Mesenteric fat pad (tissue), 1 donor: ENCODE measurements around the gene PELI2. TPM values are rescaled to one million over a fixed set of nuclear protein-coding genes. Genes with fewer than 3 reads are reported as not detected.

Experiments used
- DNase-seq: peaks from one replicate; pipeline ENCODE4 v3.0.0-alpha.2; 2020; ENCODE audit warnings: low spot score
- total RNA-seq: library from RNA; stranded (reverse); fragmentation: NEBNext Ultra II Directional; extraction: Animal tissue kit (Norgen Biotek cat#: 25700); gene quantifications from one replicate; pipeline ENCODE4 v1.2.1, GENCODE V29; 2021
- donor health status: DM: yes; HTN: yes; CAD: no.

The PELI2 gene
- total RNA-seq, 1 donor from 2014 or later, result 7.3 TPM

DNA sequence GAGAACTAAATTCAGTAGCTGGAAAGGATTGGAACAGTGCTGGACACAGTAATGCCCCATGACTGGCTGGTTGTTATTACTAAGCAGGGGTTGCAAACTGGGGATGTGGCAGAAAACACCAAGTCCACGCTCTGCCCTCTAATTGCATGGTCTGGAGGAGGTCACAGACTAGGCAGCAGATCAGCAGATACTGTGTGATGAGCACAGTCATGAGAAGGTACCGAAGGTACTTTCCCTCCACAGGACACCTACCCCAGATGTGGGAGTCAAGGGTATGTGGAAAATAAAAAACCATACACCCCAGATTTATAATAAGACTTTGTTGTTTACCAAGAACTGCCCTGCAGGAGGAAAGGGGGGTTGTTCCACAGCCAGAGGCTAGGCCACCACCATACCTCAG is 175.3 kb downstream of the PELI2 start:
- no peak for DNase-seq

GRCh38 chr14:56294128-56294527 is 175.9 kb downstream of the PELI2 start:
- DNase-seq, result no peak

GRCh38 chr14:56295743-56296142 is 177.5 kb downstream of the PELI2 start:
- DNase-seq, result no peak

- DNase-seq, result no peak
These were observed 179.2 kb downstream of the PELI2 start for GRCh38 chr14:56297449-56297848.

GRCh38 chr14:56299306-56299984 is 181.2 kb downstream of the PELI2 start:
- no peak for DNase-seq

DNA sequence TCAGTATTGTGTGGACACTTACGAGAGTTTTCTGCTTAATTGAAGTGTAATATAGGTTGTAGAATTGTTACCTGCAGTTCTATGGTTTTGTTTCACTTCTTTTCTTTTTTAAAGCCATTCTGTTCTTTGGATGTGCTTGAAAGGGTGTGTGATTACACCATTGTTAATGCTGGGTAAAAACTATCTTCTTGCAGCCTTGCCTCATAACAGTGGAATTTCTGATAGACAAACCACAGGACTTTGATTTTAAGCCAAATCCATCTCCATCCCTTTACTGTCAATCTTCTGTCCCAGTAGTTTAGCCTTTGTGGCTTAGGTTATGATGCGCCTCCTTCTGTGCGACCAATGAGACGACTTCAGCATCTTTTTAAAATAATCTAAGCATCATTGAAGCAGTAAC is 182.3 kb downstream of the PELI2 start:
- DNase-seq, result no peak

GRCh38 chr14:56304456-56304855 is 186.2 kb downstream of the PELI2 start:
- DNase-seq, result no peak

- DNase-seq, result no peak
These were observed 191.0 kb downstream of the PELI2 start for GRCh38 chr14:56309198-56309597.

DNA sequence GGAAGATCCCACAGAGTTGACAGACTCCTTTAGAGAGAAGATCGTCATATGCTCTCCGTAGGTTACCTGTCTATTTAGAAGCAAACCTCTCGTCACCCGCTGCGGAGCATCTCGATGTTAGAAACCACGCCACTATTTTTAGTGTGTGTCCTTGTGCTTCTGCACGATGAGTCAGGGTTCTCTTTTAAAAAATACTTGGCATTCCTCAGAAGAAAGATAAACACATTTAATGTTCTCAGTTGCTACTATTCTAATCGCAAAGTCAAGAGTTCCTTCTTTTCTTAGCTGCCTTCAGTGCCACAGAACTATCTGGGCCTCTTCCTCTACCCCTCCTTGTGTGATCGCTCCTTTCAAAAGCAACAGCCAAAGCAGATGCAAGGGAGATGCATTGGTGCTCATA is 192.4 kb downstream of the PELI2 start:
- DNase-seq, result no peak

GRCh38 chr14:56313789-56314188 is 195.6 kb downstream of the PELI2 start:
- no peak for DNase-seq

GRCh38 chr14:56318393-56319115 is 200.3 kb downstream of the PELI2 start:
- DNase-seq, result no peak

- DNase-seq, result no peak
These were observed 203.7 kb downstream of the PELI2 start for GRCh38 chr14:56321861-56322260.

GRCh38 chr14:56322531-56322930 is 204.3 kb downstream of the PELI2 start:
- no peak for DNase-seq

GRCh38 chr14:56324454-56324853 is 206.2 kb downstream of the PELI2 start:
- DNase-seq, result no peak

DNA sequence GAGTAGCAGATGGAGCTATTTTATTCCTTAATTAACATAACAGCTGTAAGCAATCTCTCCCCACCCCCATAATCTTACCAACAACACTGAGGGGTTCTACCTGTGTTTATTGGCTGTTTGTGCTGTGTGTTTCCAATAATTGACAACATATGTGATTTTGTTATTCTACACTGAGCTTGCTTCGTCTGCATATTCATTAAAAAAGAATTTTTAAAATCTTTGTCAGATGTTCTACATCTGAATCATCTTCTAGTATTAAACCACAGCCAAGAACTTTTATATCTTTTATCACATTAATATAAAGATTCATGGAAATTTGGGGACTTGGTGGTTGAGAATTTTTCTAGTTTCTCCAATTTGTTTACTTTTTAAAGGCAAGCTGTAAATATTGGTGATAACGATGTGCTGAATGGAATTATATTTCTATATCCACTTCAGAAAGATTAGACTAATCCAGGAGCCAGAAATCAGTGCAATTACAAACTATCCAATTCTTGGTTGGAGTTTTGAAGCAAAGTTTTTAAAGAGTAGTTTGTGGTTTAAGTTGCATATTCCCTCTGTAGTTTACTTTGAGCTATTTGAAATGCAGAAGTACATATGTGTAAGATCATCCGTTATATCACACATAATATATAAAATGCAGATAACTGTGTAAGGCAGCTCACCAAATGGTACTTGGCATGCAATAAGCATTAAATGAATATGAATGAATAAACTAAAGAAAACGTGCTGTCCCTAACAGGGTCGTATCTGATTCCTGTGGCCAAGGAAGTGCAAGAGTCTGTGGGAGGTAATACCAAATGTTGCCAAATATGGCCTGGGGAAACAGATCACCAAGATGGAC is 206.9 kb downstream of the PELI2 start:
- no peak for DNase-seq

DNA sequence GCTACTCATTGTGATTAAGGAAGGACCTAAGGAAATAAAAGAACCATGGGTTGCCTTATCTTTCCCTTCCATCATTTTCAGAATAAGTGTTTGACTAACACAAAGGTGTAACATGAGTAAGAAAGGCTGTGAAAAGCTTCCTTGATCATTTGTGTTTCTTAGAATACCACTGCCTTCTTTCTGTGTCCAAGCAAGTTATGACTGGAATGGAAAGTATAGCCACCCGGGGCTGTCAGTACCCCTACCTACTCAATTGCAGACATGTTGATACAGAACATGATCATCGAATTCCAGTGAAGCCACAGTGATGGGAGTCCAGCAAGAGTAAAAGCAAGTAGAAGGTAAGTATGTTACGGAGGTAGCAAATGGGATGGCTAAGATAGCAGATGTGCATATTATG is 209.8 kb downstream of the PELI2 start:
- no peak for DNase-seq

GRCh38 chr14:56331592-56332216 is 213.5 kb downstream of the PELI2 start:
- DNase-seq, result no peak

DNA sequence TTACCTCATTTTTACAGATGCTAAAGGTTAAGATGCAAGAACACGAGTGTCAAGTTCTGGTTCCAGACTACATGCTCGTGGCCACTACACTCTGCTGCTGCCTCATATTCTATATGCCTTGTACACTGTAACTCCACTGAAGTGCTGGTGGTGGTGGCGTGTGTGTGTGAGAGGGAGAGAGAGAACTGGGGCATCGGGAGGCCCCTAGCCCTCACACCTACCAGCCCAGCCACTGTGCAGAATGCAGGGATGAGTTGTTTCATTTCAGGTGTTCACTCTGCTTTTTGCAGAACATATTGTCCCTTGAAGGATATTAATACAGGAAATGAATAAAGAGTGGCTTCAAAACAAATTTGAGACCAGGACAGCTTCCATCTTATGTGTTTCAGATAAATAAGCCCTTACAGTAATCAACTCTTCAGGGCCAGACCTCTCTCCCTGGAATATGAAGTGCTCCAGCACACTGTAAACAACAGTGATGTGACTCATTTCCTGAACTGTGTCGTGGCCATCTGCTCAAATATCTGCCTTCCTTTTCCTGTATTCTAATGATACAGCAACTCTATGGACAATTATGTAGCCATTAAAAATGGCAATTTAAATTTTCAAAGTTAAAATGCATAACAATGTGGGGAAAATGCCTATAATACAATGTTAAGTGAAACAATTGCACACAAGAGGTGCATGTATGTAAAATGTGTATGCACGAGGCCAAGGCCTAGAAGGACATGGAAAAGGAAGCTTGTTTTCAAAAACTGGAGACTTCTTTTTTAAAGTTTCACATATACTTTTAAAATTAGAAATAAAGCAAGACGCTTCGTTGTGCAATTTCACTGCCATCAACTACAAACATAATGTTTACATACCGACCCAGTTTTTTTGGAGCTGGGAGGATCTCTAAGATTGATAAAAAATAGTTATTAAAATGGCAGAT is 215.4 kb downstream of the PELI2 start:
- no peak for DNase-seq

GRCh38 chr14:56334458-56334857 is 216.2 kb downstream of the PELI2 start:
- DNase-seq, result no peak

DNA sequence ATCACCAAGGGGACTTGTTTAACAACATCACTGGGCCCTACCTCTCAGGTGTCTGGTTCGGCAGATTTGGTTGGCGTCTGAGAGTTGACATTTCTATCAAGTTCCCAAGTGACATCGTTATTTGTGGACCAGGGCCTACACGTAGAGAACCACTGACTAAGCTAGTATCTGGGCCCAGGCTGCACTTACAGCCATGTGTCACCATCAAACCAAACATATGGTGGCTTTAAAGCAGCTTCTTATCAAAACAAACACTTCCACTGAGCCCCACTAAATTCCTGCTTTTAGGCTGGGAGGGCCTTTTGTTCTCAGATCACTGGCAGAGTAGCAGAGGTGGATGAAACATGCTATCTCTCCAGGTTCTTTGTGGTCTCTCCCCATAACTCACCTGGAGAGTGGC is 220.5 kb downstream of the PELI2 start:
- no peak for DNase-seq
